Upper lobe of left lung (tissue), 4 donors: ENCODE results near the gene EPHA5.

Source experiments
- EP300 ChIP-seq, 4 donors: sonication (generic); formaldehyde crosslinking; IDR thresholded peaks; one replicate each; pipeline ENCODE4 v1.5.1; 2017; ENCODE audit warnings: antibody characterized with exemption in 4 of 4, control low read depth in 2 of 4
- POLR2AphosphoS5 ChIP-seq, 2 donors: sonication (generic); formaldehyde crosslinking; IDR thresholded peaks; one replicate each; pipeline ENCODE4 v1.5.1; 2017; ENCODE audit warnings: antibody characterized with exemption in 2 of 2
- TF ChIP-seq, protein P1 (sequence below), 6 experiments: fragments of 450-650 bp in 4 of 6; fragments of 200-600 bp in 2 of 6; sonication (generic) in 2 of 6; IDR thresholded peaks; one replicate each; pipeline ENCODE4 v1.5.1; 2016 to 2019; ENCODE audit warnings: antibody characterized with exemption in 6 of 6

DNA sequence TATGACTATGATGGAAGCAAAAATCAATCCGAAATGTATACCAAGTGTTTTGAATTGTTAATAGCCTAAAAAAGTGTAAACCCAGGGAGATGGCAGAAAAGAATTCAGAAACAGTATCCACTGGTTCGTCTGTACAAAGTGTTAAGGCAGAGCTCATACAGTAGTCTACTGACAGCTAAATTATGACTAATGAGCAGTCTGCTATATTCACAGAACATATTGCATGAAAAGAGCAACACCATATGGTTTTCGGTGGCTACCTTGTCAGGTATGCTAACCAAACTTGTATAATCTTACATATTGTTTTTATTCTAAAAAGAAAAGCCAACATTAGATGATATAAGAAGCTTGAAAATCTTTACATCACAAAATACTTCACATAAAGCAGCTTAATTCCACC is 18.5 kb downstream of the EPHA5 start:
- no peak for TF ChIP-seq EP300 (IDR thresholded peaks at IDR 0.05)
- TF ChIP-seq, protein P1, sequence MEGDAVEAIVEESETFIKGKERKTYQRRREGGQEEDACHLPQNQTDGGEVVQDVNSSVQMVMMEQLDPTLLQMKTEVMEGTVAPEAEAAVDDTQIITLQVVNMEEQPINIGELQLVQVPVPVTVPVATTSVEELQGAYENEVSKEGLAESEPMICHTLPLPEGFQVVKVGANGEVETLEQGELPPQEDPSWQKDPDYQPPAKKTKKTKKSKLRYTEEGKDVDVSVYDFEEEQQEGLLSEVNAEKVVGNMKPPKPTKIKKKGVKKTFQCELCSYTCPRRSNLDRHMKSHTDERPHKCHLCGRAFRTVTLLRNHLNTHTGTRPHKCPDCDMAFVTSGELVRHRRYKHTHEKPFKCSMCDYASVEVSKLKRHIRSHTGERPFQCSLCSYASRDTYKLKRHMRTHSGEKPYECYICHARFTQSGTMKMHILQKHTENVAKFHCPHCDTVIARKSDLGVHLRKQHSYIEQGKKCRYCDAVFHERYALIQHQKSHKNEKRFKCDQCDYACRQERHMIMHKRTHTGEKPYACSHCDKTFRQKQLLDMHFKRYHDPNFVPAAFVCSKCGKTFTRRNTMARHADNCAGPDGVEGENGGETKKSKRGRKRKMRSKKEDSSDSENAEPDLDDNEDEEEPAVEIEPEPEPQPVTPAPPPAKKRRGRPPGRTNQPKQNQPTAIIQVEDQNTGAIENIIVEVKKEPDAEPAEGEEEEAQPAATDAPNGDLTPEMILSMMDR (IDR thresholded peaks at IDR 0.05): no peak
- TF ChIP-seq POLR2AphosphoS5 (IDR thresholded peaks at IDR 0.05): no peak
